GM15510 (cell line): ENCODE measurements around the gene DUSP3.

ENCODE experiments used
- POLR2A ChIP-seq: IDR thresholded peaks from 3 replicates; pipeline ENCODE4 v1.6.1; 2011; ENCODE audit warnings: borderline replicate concordance; ENCODE audit not compliant: insufficient read length; ENCODE audit errors: extremely low read depth

Gene DUSP3

DNA sequence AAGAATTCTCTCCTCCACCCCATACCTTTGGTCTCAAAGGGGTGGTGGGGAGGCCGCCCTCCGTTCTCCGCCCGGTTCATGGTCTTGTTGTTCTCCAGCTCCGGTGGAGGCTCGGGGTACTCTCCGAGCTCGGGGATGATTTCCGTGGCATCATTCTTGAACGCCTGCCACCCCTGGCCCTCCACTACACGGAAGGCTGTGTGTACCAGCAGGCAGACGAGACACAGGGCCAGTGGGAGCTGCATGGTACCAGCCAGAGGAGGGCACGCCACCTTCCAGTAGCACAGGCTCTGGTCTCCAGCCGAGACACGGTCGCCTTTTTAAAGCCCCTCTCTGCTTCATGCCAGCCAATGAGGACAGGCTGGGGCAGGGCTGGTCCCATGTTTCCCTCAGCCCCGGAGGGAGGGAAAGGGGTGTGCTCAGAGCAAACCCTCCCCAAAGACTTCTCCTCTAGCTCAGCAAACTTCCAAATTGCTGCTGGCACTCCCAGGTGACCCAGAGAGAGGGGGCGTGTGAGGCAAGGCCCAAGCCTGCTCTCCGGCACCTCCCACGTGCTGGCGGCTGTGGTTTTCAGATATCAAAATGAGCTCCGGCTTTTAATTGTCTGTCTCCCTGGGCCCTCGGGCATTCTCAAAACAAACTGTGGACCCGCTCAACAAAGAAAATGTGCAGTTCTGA lies 20.1 kb downstream of the DUSP3 start, which contains the start of gene SOST:
TSS of gene SOST (minus strand) at position 295 of the 678 bp plus-strand sequence. CDS start at position 245, 50 bp downstream.
- TF ChIP-seq POLR2A: no peak

- no peak for TF ChIP-seq POLR2A
Measured at GRCh38 chr17:43758086-43758485, 20.7 kb downstream of the DUSP3 start.

- TF ChIP-seq POLR2A: no peak
Measured at GRCh38 chr17:43757171-43757660, 21.6 kb downstream of the DUSP3 start.

- no peak for TF ChIP-seq POLR2A
Measured at GRCh38 chr17:43756201-43756600, 22.6 kb downstream of the DUSP3 start.

- no peak for TF ChIP-seq POLR2A
Measured at GRCh38 chr17:43755389-43755875, 23.3 kb downstream of the DUSP3 start.

- no peak for TF ChIP-seq POLR2A
Measured at GRCh38 chr17:43754947-43755346, 23.8 kb downstream of the DUSP3 start.

- TF ChIP-seq POLR2A: no peak
Measured at GRCh38 chr17:43753493-43754129, 25.2 kb downstream of the DUSP3 start.

DNA sequence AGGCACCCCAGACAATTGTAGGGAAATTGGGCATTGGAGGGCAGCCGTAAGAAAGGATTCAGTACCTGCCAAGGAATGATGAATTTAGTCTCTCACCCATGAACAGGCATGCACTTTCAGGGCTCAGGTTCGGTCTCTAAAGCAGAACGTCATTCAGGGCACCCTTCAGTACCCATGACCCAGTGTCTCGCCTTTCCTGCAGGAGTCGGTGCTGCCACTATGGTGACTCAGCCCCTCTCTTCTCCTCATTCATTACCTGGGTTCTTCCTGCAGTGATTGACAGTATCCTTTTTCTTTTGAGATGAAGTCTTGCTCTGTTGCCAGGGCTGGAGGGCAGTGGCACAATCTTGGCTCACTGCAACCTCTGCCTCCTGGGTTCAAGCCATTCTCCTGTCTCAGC lies 28.6 kb downstream of the DUSP3 start:
- TF ChIP-seq POLR2A: no peak

GRCh38 chr17:43745541-43745940 lies 33.2 kb downstream of the DUSP3 start:
- no peak for TF ChIP-seq POLR2A

- no peak for TF ChIP-seq POLR2A
Measured at GRCh38 chr17:43741636-43742035, 37.1 kb downstream of the DUSP3 start.

GRCh38 chr17:43740541-43740940 lies 38.2 kb downstream of the DUSP3 start:
- TF ChIP-seq POLR2A: no peak

GRCh38 chr17:43737722-43738121 lies 41.1 kb downstream of the DUSP3 start:
- no peak for TF ChIP-seq POLR2A

- TF ChIP-seq POLR2A: no peak
Measured at GRCh38 chr17:43736389-43736788, 42.4 kb downstream of the DUSP3 start.

DNA sequence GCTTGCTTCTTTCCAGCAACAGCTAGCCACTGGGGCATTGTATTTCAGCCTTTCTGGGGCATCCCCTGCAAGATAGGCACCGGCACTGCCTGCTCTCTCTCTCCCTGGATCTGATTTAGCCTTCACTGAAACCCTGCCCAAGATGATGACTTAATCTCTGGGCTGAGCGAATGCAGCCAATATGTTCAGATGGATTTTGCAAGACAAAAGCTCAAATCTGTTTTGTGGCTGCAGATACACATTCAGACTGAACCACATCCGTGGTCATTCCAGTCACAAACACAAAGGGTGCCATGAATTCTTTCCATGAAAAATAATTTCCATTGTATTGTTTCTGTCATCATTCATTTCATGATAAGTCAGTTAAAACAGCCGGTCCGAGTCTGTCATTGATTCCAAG lies 44.4 kb downstream of the DUSP3 start:
- TF ChIP-seq POLR2A: no peak

- no peak for TF ChIP-seq POLR2A
Measured at GRCh38 chr17:43733956-43734355, 44.8 kb downstream of the DUSP3 start.

DNA sequence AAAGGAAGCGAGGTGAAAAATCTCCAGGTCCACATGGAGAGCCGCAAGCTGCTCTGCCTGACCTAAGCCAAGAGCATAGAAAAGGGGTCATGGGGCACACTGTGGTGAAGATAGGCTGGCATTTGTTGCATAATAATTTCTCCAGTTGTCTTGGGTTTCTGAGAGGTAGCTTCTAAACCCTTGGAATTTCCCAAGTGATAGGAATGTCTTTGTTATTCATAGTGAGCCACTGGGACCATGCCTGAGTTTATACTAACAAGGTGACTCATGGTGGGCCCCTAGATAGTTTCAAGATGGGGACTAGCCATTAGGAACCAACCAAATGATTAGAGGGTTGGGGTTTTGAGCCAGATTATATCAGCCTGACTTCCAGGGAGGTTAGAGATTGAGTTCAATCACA lies 45.8 kb downstream of the DUSP3 start:
- no peak for TF ChIP-seq POLR2A

GRCh38 chr17:43728081-43728480 lies 50.7 kb downstream of the DUSP3 start:
- no peak for TF ChIP-seq POLR2A

- TF ChIP-seq POLR2A: no peak
Measured at GRCh38 chr17:43723697-43724359, 54.9 kb downstream of the DUSP3 start.
